SH-SY5Y (cell line): ENCODE results near the gene HADHA.

Source experiments
- GATA2 ChIP-seq: IDR thresholded peaks from 2 replicates; pipeline ENCODE4 v1.6.1; 2011; ENCODE audit warnings: mild to moderate bottlenecking, low read depth, low read length
- GATA3 ChIP-seq: IDR thresholded peaks from 2 replicates; pipeline ENCODE4 v1.6.1; 2011; ENCODE audit warnings: low read depth, mild to moderate bottlenecking, low read length, moderate library complexity

- no peak for TF ChIP-seq GATA2
- TF ChIP-seq GATA3: no peak
Measured at GRCh38 chr2:26168785-26169184, 75.6 kb downstream of the HADHA start.
